Body of pancreas (tissue), 4 donors: ENCODE measurements around the gene TLR1.
A peak's percentile ranks its signal among the peaks of the same experiment; 100 is the strongest.

Source experiments
- POLR2A ChIP-seq, 3 donors: fragments of 450-650 bp; IDR thresholded peaks; one replicate each; pipeline ENCODE4 v1.6.1; 2016; ENCODE audit warnings: antibody characterized with exemption in 3 of 3, mild to moderate bottlenecking in 2 of 3
- TF ChIP-seq, protein P1 (sequence below), 7 experiments: fragments of 450-650 bp in 4 of 7; fragments of 200-600 bp in 3 of 7; sonication (generic) in 3 of 7; IDR thresholded peaks; one replicate each; pipeline ENCODE4 v1.5.1; 2016 to 2019; ENCODE audit warnings: antibody characterized with exemption in 7 of 7

DNA sequence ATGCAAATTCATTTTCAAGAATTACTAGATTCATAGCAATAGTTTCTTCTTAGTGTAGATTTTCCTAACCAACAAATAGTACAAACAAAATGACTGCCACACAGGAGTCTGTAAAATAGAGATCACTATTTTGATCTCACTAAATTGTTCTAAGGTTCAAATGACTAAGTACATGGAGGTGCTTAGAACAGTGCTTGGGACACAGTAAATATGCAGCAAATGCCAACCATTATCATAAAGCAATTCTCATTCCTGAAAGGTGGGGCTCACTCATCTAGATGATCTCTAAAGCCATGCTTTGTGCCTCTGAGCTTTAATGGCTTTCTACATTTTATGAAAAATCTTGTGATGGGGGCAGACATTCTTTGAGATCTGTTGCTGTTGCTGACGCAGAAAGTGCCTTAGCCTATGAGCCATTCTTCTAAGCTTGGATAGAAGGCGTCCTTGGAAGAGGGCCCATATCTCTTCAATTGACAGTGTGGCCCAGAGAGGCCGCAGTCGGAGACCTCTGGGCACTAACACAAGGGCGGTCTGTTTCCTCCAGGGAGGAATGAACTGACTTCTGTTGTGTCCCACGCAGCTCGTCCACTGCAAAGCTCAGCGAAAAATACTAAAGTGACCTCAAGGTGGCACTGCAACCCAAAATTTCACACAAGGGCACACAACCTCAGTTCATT lies 45.3 kb downstream of the TLR1 start:
- TF ChIP-seq, protein P1, sequence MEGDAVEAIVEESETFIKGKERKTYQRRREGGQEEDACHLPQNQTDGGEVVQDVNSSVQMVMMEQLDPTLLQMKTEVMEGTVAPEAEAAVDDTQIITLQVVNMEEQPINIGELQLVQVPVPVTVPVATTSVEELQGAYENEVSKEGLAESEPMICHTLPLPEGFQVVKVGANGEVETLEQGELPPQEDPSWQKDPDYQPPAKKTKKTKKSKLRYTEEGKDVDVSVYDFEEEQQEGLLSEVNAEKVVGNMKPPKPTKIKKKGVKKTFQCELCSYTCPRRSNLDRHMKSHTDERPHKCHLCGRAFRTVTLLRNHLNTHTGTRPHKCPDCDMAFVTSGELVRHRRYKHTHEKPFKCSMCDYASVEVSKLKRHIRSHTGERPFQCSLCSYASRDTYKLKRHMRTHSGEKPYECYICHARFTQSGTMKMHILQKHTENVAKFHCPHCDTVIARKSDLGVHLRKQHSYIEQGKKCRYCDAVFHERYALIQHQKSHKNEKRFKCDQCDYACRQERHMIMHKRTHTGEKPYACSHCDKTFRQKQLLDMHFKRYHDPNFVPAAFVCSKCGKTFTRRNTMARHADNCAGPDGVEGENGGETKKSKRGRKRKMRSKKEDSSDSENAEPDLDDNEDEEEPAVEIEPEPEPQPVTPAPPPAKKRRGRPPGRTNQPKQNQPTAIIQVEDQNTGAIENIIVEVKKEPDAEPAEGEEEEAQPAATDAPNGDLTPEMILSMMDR (IDR thresholded peaks at IDR 0.05), result peak; percentile 53 to 78 (median 69)
- TF ChIP-seq POLR2A (IDR thresholded peaks at IDR 0.05), result no peak
